Right lobe of liver (tissue), 6 donors: ENCODE results near the gene TMEM204. TPM values are rescaled to one million over a fixed set of nuclear protein-coding genes. Genes with fewer than 3 reads are reported as not detected.
A peak's percentile ranks its signal among the peaks of the same experiment; 100 is the strongest.

ENCODE experiments used
- ATAC-seq, 4 donors: fragments of 200-7000 bp; cut with Tn5 transposase; one replicate each; pipeline ENCODE4 v1.9.1; 2020; ENCODE audit warnings: mild to moderate bottlenecking in 4 of 4, moderate library complexity in 4 of 4
- DNase-seq, 3 donors: peaks; one replicate each; pipeline ENCODE4 v3.0.0-alpha.2; 2020
- H3K27ac ChIP-seq, 3 donors: fragments of 200-600 bp; one replicate each; pipeline ENCODE4 v1.8.0; 2022
- H3K27me3 ChIP-seq, 2 donors: fragments of 200-600 bp; one replicate each; pipeline ENCODE4 v1.8.0; 2022
- H3K36me3 ChIP-seq, 4 donors: fragments of 200-600 bp; sonication (generic) in 1 of 4; one replicate each; pipeline versions ENCODE4 v1.5.1 to v1.8.0; 2017 to 2022; ENCODE audit warnings: control low read depth in 1 of 4
- H3K4me1 ChIP-seq, 4 donors: fragments of 200-600 bp; sonication (generic) in 1 of 4; one replicate each; pipeline versions ENCODE4 v1.5.1 to v1.8.0; 2017 to 2022; ENCODE audit warnings: control low read depth in 1 of 4
- H3K4me3 ChIP-seq, 3 donors: fragments of 200-600 bp; one replicate each; pipeline ENCODE4 v1.8.0; 2022
- H3K9me3 ChIP-seq, 4 donors: fragments of 200-600 bp; sonication (generic) in 1 of 4; one replicate each; pipeline versions ENCODE4 v1.5.1 to v1.8.0; 2017 to 2022; ENCODE audit warnings: control low read depth in 1 of 4
- POLR2A ChIP-seq: fragments of 450-650 bp; IDR thresholded peaks from one replicate; pipeline ENCODE4 v1.6.1; 2017; ENCODE audit warnings: antibody characterized with exemption, mild to moderate bottlenecking
- WGBS: methylation state at CpG from one replicate; pipeline ENCODE4 v1.1.6; 2018; ENCODE audit warnings: low coverage, low lambda C conversion rate; ENCODE audit not compliant: insufficient coverage; ENCODE audit errors: missing lambda C conversion rate; 5-methylcytosine and 5-hydroxymethylcytosine counted together
- intact Hi-C, 2 donors: fragments of 100-400 bp; cut with DNase I; formaldehyde crosslinking; loops; one replicate each; pipeline versions ENCODE4 v1.11.2 to v1.14.1; 2022
- total RNA-seq, 6 experiments: library from RNA; depleted of rRNA in 2 of 6; stranded (reverse); fragments of >200 nt in 2 of 6; fragmentation: NEBNext Ultra II Directional in 3 of 6; extraction: Animal tissue kit (Norgen Biotek cat#: 25700) in 3 of 6; gene quantifications; one replicate each; pipeline versions ENCODE4 v1.1.0 to v1.2.4, GENCODE V29; 2016 to 2023
- TF ChIP-seq, protein P1 (sequence below), 4 donors: fragments of 200-600 bp in 3 of 4; fragments of 450-650 bp in 1 of 4; IDR thresholded peaks; one replicate each; pipeline versions ENCODE4 v1.5.1 to v1.8.0; 2016 to 2022; ENCODE audit warnings: antibody characterized with exemption in 4 of 4, mild to moderate bottlenecking in 2 of 4
- donor health status: DM: no; HTN: yes; CAD: no.
- donor health status: DM: no; HTN: no; CAD: no.
- donor health status: DM: no; HTN: no; CAD: no.
- donor health status: DM: no; HTN: yes; CAD: no.
- donor health status: DM: no; HTN: yes; CAD: no.

Gene TMEM204
- total RNA-seq, 6 experiments from 2014 or later: 4.7 to 18.7 (median 8.9) TPM

DNA sequence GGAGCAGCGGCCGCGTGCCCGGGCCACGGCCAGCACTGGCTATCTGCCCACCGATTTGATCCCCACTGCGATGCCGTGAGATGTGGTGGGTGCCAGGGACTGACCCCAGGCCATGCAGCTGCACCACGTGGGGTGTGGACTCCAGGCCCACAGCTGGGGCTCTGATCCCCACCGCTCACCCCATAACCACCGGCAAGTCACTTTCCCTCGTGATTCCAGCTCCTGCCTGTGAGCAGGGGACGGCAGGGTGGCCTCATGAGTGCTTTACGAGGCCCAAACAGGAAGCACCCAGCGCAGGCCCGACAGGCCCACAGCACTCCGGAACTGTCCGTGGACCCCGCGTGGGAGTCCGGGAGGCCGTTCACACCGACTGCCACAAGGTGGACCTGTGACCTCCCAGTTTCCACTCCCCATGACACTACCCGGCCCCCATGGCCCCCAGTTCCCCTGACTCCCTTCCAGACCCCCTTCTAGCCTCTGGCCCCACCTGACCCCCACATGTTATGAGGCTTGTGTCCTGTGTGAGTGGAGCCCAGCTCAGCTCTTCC lies 45.3 kb upstream of the TMEM204 start:
- Histone ChIP-seq H3K9me3 (no peaks in the 10 kb centered on the region), H3K4me3 (no peak overlapping the region), H3K4me1 (peaks cover 0 to 4% (median 0%) of the 10 kb centered on the region in 4 donors), H3K27ac (no peak overlapping the region), H3K27me3 (no peaks in the 10 kb centered on the region), H3K36me3 (no peaks in the 10 kb centered on the region)
- no peak for ATAC-seq
- WGBS: no CpG with 5 or more reads among the region's 24 CpGs
- intact Hi-C loops: no loop called here
- DNase-seq: no peak
- no peak for TF ChIP-seq POLR2A
- TF ChIP-seq, protein P1, sequence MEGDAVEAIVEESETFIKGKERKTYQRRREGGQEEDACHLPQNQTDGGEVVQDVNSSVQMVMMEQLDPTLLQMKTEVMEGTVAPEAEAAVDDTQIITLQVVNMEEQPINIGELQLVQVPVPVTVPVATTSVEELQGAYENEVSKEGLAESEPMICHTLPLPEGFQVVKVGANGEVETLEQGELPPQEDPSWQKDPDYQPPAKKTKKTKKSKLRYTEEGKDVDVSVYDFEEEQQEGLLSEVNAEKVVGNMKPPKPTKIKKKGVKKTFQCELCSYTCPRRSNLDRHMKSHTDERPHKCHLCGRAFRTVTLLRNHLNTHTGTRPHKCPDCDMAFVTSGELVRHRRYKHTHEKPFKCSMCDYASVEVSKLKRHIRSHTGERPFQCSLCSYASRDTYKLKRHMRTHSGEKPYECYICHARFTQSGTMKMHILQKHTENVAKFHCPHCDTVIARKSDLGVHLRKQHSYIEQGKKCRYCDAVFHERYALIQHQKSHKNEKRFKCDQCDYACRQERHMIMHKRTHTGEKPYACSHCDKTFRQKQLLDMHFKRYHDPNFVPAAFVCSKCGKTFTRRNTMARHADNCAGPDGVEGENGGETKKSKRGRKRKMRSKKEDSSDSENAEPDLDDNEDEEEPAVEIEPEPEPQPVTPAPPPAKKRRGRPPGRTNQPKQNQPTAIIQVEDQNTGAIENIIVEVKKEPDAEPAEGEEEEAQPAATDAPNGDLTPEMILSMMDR (IDR thresholded peaks at IDR 0.05): no peak

DNA sequence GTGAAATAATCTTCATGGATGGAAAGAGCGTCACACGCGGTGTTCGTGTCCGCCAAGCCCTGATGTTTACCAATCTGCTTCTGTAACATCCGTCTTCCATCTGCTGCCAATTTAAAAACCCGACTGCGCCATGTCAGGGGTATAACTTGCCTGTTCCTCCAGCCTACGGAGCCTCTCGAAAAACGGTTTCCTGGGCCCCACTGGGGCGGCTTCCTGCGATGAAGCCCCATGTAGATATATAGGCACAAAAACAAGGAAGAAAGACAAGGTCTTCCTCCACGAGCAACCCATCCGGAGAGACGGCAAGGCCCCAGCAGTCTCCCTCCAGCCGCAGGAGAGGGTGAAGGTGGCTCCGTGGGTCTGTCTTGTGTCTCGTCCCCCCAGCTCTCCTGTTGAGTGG lies 44.8 kb upstream of the TMEM204 start, which contains the start of gene PTX4:
TSS of gene PTX4 (minus strand) at position 326 of the 400 bp plus-strand sequence. CDS start at position 291, 35 bp downstream.
- Histone ChIP-seq H3K27me3 (no peaks in the 10 kb centered on the region), H3K4me1 (peaks cover 0 to 4% (median 0%) of the 10 kb centered on the region in 4 donors), H3K4me3 (no peak within 1 kb of the TSS), H3K9me3 (no peaks in the 10 kb centered on the region), H3K36me3 (no peaks in the 10 kb centered on the region), H3K27ac (no peak within 1 kb of the TSS)
- DNase-seq: no peak
- no peak for TF ChIP-seq POLR2A
- TF ChIP-seq, protein P1 (IDR thresholded peaks at IDR 0.05): no peak
- intact Hi-C loops: no loop called here
- no peak for ATAC-seq
- 76% methylated on average over 10 of the region's 19 CpGs for WGBS

DNA sequence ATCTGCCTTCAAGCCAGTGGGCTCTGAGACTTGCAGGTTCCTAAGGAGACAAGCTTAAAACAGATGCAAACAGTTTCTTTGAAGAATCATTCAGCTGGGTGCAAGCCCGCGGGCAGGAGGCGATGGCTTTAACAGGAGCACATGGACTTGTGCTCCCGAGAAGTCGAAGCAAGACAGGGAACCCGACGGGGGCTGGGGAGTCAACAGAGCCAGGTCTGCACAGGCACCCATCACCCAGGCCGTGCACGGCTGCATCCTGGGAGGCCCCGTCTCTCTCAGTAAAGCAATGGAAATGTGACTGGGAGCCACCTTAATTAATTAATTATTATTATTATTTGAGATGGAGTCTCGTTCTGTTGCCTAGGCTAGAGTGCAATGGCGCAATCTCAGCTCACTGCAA lies 44.4 kb upstream of the TMEM204 start:
- ATAC-seq (no peak), DNase-seq (no peak)
- no peak overlapping the region for H3K4me3 ChIP-seq
- no peaks in the 10 kb centered on the region for H3K36me3 ChIP-seq
- no peak overlapping the region for H3K27ac ChIP-seq
- no peaks in the 10 kb centered on the region for H3K27me3 ChIP-seq
- peaks cover 0 to 8% (median 1%) of the 10 kb centered on the region in 4 donors for H3K4me1 ChIP-seq
- TF ChIP-seq, protein P1 (IDR thresholded peaks at IDR 0.05): no peak
- no peak for TF ChIP-seq POLR2A
- 86% methylated on average over 9 of the region's 12 CpGs for WGBS
- intact Hi-C loops: no loop called here
- H3K9me3 ChIP-seq: no peaks in the 10 kb centered on the region

DNA sequence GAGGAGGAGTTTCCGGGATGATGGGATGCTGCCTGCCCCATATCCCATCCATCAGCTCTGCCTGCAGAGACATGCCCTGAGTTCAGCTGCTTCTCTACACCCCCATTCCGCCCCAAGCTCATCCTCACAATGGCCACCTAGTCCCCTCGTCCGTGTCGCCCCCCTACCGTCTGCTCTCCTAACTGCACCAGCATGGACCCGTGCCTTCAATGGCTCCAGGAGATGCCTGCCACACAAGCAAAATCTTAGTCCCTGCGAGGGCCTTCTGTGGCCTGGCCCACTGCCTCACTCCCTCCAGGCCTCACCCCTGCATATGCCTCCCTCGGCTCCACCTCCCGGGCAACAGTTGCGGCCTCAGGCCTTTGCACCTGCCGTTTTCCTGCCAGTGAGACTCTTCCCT lies 42.1 kb upstream of the TMEM204 start:
- Histone ChIP-seq H3K27me3 (no peaks in the 10 kb centered on the region), H3K4me1 (peaks cover 0 to 14% (median 5%) of the 10 kb centered on the region in 4 donors), H3K27ac (no peak overlapping the region), H3K9me3 (no peaks in the 10 kb centered on the region), H3K4me3 (no peak overlapping the region), H3K36me3 (peaks cover 0 to 10% (median 0%) of the 10 kb centered on the region in 4 donors)
- 84% methylated on average over 6 of the region's 12 CpGs for WGBS
- TF ChIP-seq POLR2A: no peak
- ATAC-seq (no peak), DNase-seq (no peak)
- intact Hi-C loops: no loop called here

DNA sequence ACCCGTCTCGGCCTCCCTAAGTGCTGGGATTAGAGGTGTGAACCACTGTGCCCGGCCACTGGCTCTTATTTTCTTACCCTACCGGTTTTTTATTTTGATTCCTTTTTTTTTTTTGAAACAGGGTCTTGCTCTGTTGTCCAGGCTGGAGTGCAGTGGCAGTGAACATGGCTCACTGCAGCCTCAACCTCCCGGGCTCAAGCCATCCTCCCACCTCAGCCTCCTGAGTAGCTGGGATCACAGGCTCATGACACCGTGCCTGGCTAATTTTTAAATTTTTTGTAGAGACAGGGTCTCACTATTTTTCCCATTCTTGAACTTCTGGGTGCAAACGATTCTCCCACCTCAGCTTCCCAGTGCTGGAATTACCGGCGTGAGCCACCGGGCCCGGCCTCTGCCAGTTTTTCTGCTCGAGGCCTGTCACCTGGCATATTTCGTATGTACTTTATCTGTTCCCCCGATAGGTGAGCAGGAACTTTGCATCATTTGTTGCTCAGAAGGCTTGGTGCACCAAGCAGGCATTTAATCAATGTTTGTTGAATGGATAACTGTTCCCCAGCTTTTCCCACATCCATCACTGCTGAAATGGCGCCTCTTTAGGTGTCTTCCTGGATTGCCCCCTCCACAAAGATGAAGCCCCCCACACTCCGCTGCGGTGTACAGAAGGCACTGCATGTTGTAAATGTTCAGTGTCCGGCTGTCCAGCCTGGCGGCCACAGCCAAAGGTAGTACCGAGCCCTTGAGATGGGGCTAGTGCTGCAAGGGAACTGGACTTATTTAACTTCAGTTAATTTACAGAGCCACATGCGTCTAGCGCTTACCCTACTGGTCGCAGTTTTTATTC lies 41.2 kb upstream of the TMEM204 start:
- Histone ChIP-seq H3K9me3 (no peaks in the 10 kb centered on the region), H3K27ac (peak overlapping the region; percentile 49 to 90 (median 73)), H3K36me3 (peaks cover 0 to 13% (median 0%) of the 10 kb centered on the region in 4 donors), H3K4me1 (peaks cover 0 to 14% (median 5%) of the 10 kb centered on the region in 4 donors), H3K27me3 (no peaks in the 10 kb centered on the region), H3K4me3 (peak overlapping the region; percentile 67 to 82 (median 72))
- no peak for DNase-seq
- no peak for TF ChIP-seq POLR2A
- TF ChIP-seq, protein P1 (IDR thresholded peaks at IDR 0.05): no peak
- ATAC-seq: no peak
- 80% methylated on average over 15 of the region's 23 CpGs for WGBS
- intact Hi-C loops: no loop called here
